Skin epidermis (tissue), 12 donors: ENCODE measurements around the gene RNF223.
A peak's percentile ranks its signal among the peaks of the same experiment; 100 is the strongest.

Source experiments
- H3K27ac ChIP-seq, 21 experiments: fragments of 200-600 bp; sonication (generic) in 11 of 21; one replicate each; pipeline ENCODE4 v1.5.0; 2020; ENCODE audit warnings: mild to moderate bottlenecking in 3 of 21, inconsistent platforms in 2 of 21, moderate library complexity in 2 of 21
- H3K4me3 ChIP-seq, 7 experiments: fragments of 200-600 bp; sonication (generic) in 2 of 7; one replicate each; pipeline ENCODE4 v1.5.0; 2020; ENCODE audit warnings: inconsistent platforms in 2 of 7, mild to moderate bottlenecking in 2 of 7, moderate library complexity in 1 of 7

Gene RNF223

DNA sequence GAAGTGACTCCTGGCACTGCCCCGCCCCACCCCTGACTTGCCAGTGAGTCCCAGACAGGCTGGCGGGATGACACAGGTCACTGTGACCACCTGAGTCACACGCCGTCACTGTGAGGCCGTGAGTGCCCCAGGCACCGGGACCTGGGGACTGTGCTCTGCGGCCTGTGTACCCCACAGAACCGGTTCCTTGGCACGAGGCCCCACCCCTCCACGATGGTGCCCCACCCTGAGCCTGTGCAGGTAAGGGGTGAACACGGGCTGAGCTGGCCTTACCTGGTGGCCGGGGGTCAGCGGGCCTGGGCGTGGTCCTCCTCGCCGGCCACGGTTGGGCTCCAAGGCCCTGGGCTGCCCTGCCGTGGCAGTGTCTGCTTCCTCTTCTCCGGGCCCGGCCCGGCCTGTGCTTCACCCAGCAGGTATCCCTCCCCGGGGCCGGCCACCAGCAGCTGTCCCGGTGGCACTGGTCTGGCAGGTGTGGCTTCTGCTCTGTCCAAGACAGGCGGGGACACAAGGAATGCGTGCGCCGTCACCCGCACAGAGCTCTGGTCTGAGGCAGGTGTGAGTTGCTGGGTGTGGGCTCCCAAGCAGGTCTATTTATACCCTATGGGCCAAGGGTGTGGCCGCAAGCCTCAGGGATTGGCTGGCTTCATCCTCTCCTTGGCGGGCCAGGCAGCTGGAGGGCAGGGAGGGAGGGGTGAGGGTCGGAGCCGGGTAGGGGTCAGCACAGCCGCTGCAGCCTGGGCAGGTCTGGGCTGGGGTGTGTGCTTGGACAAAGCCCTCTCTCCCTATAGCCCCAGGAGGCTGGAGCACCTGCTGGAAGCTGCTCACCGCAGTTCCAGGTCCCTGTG lies at the start of gene RNF223:
Gene RNF223 (minus strand): TSS at position 564 of the 845 bp plus-strand sequence. CDS start 1,740 bp downstream, outside the sequence.
- peak within 1 kb of the TSS in 8 of 21 experiments; percentile 13 to 71 (median 38) for H3K27ac ChIP-seq
- no peak within 1 kb of the TSS for H3K4me3 ChIP-seq

DNA sequence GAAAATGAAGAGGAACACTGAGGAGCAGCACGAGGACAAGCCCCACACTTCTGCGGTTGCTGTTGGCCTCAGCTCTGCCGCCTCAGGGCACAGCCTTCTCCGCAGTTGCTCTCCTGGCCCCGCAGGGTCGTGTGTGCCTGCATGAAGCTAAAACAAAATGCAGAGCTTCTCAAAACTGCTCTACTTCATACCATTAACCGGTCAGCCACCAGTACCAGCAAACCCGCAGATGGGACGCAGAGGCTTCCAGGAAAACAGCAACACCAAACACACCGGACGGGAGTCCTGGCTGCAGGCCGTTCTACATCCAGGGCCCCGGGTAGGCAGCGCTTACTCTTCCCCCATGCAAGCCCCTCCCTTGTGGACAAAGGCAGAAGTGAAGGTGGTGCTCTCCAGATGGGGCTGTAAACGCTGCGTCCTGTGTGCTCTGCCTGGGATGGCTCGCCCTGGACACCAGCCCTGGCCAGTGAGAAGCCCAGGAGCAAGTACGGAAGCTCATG lies 48.9 kb upstream of the RNF223 start:
- no peak overlapping the region for H3K4me3 ChIP-seq
- H3K27ac ChIP-seq, result no peak overlapping the region

DNA sequence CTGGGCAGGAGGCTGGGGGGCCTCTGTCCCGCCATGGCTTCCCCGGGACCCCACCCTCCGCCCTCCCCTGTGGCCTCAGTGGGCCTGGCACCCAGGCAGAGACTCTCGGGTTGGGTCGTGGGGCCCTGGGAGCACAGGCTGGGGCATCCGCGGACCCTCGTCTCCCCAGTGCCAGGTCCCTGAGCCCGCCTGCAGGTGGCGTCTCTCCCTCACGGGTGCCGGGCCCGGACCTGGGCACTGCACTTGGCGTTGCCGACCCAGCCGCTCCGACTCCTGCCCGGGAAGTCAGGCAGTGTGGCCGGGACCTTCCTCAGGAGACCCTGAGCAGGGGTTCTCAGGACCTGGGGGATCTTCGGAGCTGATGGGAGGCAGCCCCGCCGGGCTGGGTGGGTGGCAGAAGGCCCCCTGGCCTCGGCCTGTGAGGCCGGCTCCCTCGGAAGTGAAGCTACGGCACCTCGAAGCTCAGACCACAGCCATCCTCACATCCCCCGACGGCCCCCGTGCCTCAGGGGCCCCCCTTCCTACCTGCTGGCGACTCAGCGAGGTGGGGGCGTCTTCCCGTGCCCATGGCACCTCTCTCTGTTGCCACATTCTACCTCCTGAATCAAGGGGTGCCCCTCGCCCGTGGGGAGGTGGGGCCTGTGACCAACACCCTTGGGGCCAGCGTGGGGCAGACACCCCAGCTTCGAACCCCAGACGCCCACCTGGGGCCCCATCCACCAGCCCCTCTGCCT lies 48.1 kb upstream of the RNF223 start:
- H3K4me3 ChIP-seq, result peak overlapping the region in 2 of 7 experiments; percentile 1 to 18

DNA sequence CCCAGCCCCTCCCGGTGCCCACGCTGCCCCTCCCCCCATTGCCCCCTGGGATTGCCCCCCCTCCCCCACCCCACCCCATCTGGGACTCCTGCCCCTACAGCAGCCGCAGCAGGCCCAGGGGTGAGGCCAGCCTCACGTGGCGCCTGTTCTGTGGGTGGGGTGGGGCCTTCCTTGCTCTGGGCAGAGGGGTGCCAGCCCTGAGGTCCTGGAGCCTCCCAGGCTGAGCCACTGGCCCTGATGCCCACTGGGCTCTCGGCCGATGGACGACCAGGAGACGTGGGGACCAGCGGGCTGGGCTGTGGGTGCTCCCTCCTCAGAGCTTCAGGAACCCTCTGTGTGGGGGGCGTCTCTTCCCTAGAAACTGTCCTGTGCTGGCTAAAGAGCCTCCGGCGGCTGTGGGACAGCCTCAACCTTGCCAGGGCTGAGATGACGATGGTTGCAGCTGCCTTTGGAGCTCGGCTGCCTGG lies 47.5 kb upstream of the RNF223 start:
- peak overlapping the region in 1 of 21 experiments; percentile 52 for H3K27ac ChIP-seq
- peak overlapping the region in 1 of 7 experiments; percentile 1 for H3K4me3 ChIP-seq

More for the DNA sequence above, 48.1 kb upstream of the RNF223 start:
- H3K27ac ChIP-seq, result peak overlapping the region in 2 of 21 experiments; percentile 47 to 52

DNA sequence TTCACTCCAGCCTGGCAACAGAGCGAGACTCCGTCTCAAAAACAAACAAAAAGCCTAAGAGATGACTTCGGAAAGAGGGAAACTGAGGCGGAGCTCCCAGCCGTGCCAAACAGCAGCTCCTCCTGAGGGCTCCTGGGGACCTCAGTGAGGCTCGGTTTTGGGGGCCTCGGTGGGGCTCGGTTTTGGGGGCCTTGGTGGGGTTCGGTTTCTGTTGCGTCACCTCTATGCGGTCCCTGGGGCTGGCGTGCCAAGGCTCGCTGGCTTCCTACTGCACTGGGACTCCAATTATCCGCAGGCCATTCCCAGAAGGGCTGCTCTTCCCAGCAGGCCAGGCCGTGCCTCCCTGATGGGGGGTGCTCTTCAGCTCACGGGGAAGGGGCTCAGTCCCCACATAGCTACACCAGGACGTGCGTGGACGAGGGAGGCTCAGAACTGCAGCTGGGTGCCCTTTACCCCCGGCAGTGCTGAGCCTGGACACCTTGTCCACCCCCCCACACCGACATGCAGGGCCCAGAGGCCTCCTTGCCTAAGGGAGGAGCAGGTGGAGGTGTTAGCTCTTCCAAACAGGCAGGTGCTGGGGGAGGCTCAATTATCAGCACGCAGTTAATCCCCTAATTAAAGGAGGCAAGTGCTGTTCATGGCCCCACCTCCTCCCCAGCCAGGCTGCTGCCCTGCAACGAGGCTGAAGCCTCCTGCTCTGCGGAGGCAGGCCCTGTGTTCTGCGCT lies 46.9 kb upstream of the RNF223 start:
- Histone ChIP-seq H3K4me3 (no peak overlapping the region), H3K27ac (no peak overlapping the region)

DNA sequence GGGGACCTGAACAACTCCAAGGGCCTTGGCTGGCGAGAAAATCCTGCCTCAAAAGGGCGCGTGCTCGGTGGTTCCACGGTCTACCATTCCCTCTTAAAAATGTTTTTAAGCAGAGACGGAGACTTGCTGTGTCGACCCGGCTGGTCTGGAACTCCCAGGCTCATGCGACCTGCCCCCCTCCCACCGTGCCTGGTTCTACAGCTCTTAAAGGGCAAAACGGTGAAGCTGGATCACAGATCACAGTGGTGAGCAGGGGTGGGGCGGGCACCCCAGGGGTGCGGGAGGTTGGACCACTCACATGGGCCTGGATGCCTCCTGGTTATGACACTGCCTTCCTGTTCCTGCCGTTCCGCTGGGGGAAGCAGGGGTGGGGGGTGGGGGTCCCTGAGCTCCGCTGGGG lies 46.0 kb upstream of the RNF223 start:
- no peak overlapping the region for H3K27ac ChIP-seq
- no peak overlapping the region for H3K4me3 ChIP-seq

DNA sequence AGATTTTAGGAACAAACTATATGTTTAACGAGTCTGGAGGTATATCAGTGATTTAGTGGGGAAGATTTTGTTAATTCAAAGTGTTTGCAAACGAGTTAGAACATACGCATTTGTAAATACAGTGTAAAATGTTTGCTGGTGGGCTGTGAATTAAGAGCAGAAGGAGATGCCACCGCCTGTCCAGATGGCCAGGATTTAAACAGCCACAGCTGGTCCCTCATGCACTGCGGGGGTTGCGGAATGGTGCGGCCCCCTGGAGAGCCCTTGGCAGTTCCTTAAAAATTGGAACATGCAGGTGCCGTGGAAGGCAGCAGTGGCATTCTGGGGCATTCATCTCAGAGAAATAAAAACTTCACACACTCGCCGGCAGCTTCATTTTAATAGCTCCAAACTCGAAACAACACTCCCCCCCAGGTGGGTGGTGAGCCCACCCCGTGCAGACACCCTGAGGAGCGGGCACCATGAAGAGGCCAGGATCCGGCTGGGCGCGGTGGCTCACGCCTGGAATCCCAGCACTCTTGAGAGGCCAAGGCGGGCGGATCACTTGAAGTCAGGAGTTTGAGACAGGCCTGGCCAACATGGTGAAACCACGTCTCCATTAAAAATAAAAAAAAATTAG lies 45.3 kb upstream of the RNF223 start:
- Histone ChIP-seq H3K27ac (no peak overlapping the region), H3K4me3 (no peak overlapping the region)

DNA sequence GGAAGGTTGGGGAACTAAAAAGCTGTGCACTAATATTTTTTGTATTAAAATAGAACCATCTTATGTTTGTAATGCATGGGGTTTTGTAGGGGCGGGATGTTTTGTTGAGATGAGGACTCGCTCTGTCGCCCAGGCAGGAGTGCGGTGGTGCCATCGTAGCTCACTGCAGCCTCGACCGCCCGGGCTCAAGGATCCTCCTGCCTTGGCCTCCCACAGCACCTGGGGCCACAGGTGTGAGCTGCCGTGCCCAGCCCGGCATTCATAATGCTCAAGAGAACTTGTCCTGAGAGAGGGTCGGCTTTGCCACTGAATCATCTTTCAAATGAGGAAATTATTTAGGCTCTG lies 44.7 kb upstream of the RNF223 start:
- H3K4me3 ChIP-seq, result no peak overlapping the region
- H3K27ac ChIP-seq, result no peak overlapping the region

DNA sequence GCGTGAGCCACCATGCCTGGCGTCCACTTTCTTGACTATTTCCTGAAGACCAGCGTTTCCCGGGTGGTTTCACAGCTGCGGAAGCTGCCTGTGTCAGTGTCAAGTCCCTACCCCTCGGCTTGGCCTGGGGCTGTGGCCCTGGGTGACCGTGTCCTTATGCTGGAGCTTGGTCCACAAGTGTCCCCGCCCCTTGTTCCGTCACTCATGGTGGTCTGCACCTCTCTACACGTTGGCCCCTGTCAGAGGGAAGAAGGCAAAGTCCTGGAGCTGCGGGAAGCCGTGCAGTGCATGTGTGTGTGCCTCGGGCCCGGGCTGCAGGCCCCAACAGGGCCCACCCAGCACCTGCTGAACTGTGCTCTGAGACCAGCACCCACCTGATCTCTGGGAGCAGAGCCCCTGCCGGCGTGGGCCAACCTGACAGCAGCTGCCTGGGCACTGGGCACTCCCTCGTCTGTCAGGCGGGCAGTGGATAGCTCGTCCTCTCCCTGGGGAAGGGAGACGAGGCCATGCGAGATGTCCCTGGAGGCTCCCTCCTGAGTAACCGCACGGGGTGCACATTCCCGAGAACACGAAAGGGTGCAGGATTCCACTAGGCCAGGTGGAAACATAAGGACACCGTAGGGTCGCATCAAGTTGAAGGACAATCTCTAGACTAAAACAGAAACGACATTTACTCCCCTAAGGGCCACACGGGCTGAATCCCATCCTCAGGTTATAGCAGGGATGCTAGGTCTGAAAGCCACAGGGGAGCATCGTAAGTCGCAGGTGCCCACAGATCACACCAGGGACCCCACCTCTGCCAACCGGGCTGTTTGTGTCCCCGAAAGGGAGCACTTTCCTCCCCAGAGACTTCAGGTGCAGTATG lies 44.1 kb upstream of the RNF223 start:
- Histone ChIP-seq H3K27ac (no peak overlapping the region), H3K4me3 (no peak overlapping the region)

DNA sequence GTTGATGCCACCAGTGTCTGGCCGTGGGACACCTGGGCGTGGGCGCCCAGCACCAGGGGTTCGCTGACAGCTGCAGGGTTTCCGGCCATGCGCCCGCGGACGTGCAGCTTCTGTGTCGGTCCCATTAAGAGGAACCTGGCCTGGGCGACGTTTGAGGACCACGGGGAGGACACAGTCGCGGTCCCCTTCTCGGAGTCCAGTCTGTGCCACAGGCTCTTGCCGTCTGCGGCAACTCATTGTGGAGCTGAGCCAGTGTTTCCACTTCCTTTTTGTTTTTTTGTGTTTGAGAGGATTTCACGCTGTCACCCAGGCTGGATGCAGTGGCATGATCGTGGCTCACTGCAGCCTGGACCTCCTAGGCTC lies 43.3 kb upstream of the RNF223 start:
- H3K4me3 ChIP-seq, result no peak overlapping the region

DNA sequence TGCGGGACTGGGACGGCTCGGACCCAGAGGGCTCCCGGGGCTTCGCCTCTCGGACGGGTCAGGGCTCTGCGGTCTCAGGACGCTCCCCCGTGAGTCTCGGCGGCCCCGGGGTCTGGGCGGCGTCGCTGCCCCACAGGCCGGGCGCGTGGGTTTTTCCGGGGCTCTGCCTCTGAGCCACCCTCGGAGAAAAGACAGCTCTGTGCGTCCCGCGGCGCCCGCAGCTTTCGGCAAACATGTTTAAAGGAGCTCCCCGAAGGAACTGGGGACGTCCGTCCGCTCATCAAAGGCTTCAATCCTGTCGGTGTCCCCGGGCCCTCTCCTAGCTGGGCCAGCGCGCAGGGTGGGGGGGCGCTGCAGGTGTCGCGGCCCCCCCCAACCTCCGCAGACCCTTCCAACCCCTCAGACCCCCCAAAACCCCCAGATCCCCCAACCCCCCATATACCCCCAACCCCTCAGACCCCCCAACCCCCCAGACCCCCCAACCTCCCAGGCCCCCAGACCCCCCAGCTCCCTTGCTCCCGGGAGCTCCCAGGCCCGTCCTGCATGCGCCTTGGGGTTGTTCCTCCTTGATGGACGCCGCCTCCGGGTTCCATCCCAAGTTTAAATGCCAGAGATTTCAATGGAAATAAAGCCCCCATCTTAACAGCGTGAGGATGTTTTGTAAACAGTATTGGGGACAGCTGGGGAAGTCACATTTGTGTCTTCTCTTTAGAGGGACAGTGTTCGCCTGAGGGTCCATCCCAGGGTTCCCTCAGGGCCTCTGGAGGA lies 42.8 kb upstream of the RNF223 start:
- peak overlapping the region in 8 of 21 experiments; percentile 17 to 89 (median 53) for H3K27ac ChIP-seq
- peak overlapping the region; percentile 33 to 98 (median 81) for H3K4me3 ChIP-seq

More for the DNA sequence above, 43.3 kb upstream of the RNF223 start:
- no peak overlapping the region for H3K27ac ChIP-seq

DNA sequence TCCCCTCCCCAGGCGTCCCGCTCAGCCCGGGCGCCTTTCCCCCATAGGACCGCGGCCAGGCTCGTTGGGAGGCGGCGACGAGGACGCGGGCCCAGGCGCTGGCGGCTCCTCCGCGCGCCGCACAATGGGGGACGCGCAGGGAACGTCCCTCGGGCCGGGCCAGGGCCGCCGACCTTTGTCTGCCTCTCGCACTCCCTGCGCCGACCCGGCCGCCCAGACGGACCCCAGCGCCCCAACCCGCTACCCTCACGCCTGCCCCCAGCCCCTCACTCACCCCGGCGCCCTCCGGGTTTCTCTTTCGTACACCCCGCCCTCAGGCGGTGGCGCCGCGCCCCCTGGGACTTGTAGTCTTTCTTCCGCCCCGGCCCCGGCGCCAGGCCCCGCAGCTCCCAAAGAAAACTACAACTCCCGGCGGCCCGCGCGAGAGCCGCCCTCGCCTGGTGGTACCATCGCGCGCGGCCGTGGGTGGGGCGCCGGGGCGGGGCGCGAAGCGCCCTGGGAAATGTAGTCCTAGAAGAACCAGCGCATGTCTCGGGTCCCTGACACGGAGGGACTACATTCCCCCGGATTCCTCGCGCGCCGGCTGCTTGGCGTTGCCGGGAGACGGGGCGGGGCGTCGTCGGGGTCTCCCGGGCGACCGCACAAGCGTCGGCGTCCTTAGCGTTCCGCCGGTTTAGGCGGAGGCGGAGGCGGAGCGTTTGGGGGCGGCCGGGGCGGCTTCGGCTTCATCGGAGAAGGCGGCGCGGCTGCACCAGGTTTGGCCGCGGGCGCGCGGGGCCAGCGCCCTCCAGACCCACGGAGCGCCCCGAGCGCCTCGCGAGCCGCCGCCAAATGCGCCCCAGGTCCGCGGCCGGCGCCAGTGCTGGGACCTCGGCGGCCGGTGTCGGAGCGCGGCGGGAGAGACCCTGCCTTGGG lies 41.9 kb upstream of the RNF223 start, which contains the start of gene C1orf159:
Gene C1orf159 (minus strand): TSS at position 304 of the 915 bp plus-strand sequence. CDS start 24,546 bp downstream, outside the sequence.
- Histone ChIP-seq H3K27ac (peak within 1 kb of the TSS; percentile 33 to 92 (median 86)), H3K4me3 (peak within 1 kb of the TSS; percentile 69 to 98 (median 84))

DNA sequence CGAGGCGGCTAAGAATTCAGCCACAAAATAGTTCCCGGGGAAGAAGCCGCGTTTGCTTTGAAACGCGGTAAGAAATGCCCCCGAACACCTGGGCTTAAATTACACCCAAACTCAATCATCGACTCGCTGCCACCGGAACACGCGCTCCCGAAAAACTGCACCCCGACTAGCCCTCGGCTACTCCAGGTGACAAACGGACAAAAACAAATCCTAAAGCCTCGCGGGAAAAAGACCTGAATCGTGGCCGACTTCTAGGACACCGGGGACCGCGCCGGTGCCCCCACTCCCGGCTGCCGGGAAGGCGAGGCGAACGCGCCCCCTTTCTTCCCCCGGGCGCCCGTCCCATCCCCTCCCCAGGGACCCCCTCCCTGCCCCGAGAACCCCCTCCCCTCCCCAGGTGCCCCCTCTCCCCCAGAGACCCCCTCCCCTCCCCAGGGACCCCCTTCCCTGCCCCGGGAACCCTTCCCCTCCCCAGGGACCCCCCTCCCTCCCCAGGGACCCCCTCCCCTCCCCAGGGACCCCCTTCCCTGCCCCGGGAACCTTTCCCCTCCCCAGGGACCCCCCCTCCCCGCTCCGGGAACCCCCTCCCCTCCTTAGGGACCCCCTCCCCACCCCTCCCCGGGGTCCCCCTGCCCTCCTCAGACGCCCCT lies 41.2 kb upstream of the RNF223 start:
- peak overlapping the region; percentile 69 to 98 (median 84) for H3K4me3 ChIP-seq
- H3K27ac ChIP-seq, result peak overlapping the region; percentile 33 to 92 (median 86)

DNA sequence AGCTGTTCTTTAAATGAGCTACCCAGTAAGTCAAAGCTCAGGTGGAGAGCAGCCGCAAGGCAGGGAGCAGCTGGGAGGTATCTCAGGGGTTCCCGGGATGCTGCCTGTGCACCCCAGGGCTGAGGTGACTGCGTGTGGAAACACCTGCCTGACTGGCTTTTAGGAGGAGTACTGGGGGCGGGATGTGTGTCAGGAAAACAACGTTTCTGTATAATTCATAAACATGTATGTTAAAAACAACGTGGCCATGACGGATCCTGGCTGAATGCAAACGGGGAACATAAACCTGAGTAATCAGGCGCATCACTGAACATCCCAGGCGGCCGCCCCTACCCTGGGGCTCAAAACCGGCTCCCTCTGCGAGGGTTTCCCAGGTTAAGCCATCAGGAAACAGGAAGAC lies 40.3 kb upstream of the RNF223 start:
- Histone ChIP-seq H3K4me3 (peak overlapping the region in 1 of 7 experiments; percentile 81), H3K27ac (no peak overlapping the region)

DNA sequence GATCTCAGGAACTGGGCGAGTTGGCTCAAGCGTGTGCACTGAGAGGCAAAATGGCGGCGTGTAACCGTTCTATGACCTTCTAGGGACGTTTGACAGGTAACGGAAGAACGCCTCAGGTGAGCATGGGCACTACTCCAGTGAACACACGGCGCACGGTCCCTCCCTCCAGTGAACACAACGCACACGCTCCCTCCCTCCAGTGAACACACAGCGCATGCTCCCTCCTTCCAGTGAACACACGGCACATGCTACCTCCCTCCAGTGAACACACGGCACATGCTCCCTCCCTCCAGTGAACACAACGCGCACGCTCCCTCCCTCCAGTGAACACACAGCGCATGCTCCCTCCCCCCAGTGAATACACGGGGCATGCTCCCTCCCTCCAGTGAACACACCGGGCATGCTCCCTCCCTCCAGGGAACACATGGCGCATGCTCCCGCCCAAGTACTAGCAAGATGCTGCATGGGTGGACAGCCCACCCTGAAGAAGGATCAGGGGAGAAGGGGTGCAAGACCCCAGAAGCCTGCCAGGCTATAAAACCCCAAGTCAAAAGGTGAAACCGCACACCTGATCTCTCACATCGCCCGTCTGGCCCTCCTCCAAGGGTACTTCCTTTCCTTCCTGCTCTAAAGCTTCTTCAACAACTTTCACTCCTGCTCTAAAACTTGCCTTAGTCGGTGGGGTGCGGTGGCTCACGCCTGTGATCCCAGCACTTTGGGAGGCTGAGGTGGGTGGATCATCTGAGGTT lies 38.3 kb upstream of the RNF223 start:
- Histone ChIP-seq H3K4me3 (no peak overlapping the region), H3K27ac (no peak overlapping the region)
